ENCODE results near the gene CHST7.

CHST7 gene

DNA sequence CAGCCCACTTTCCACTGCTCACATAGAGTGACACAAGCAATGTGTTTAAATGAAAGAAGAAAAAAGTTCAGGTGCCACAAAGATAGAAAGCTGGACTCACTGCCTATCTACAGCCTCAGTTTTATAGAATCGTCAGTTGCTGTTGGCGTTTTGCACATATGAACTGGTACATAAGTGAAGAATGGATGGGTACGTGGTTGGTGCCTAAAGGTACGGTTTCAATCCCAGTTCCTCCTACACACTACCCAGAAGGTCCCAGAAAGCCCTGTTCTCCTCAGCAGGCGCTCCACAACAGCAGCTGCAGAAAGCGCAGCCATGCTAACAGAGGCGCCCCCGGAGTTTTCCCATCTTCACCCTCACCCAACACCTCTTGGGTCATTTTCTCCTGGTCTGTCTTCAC, 23.6 kb downstream of the CHST7 start:
- peaks cover 5% of the 10 kb centered on the region for H3K36me3 Mint-ChIP-seq (ENCODE audit: insufficient read depth)
- DNase-seq (ENCODE audit: low spot score in 2 of 2) (no peak), ATAC-seq (replicated peaks; ENCODE audit: extremely low read depth, poor library complexity, severe bottlenecking) (no peak)
- H3K9me3 Mint-ChIP-seq, result no peaks in the 10 kb centered on the region
- peaks cover 7% of the 10 kb centered on the region for H3K4me1 Mint-ChIP-seq
- no peaks in the 10 kb centered on the region for H3K27me3 Mint-ChIP-seq
- H3K27ac Mint-ChIP-seq (ENCODE audit: low read depth), result no peak overlapping the region
- H3K4me3 Mint-ChIP-seq, result no peak overlapping the region

DNA sequence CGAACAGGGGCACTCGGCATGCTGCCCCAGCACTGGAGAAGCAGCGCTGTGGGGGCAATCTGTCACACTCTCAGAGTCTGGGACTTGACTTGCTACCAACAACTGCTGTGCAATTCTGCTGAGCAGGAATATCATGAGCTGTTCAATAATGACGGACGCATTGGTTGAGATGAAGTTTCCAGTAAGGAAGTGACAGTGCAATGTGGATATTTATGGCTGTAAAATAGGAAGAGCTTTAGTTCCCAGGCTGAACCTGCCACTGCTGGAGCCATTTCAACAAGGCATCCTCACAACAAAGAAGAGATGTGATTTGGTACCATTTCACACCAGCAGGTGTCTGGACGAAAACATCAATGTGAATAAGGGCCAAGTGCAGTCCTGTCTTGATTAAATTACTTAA, 24.2 kb downstream of the CHST7 start:
- H3K27ac Mint-ChIP-seq (ENCODE audit: low read depth), result no peak overlapping the region
- ATAC-seq (replicated peaks; ENCODE audit: extremely low read depth, poor library complexity, severe bottlenecking) (no peak), DNase-seq (ENCODE audit: low spot score in 2 of 2) (no peak)
- peaks cover 7% of the 10 kb centered on the region for H3K4me1 Mint-ChIP-seq
- H3K9me3 Mint-ChIP-seq, result no peaks in the 10 kb centered on the region
- H3K36me3 Mint-ChIP-seq (ENCODE audit: insufficient read depth), result peaks cover 3% of the 10 kb centered on the region
- no peaks in the 10 kb centered on the region for H3K27me3 Mint-ChIP-seq
- H3K4me3 Mint-ChIP-seq, result no peak overlapping the region

DNA sequence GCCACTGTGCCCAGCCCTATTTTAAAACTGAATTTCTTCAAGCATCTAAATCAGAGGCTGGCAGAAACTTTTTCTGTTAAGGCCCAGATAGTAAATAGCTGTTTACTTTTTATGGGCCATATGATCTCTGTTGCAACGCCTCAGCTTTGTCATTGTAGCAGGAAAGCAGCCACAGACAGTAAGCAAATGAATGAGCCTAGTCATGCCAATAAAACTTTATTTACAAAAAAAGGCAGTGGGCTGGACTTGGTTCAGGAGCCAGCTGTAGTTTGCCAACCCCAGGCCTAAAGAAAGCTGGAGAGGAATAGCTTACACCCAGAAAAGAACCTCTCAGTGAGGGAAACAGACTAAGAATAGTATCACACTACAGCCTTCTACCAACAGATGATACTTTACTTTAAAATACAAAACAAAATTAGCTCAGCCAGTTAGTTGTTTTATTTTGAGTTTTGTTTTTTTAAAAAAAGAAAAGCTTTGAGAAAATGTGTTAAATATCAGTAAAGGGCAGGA, 25.5 kb downstream of the CHST7 start:
- Mint-ChIP-seq H3K9me3 (no peaks in the 10 kb centered on the region), H3K27ac (ENCODE audit: low read depth) (no peak overlapping the region), H3K36me3 (ENCODE audit: insufficient read depth) (peaks cover 2% of the 10 kb centered on the region), H3K27me3 (no peaks in the 10 kb centered on the region), H3K4me3 (no peak overlapping the region), H3K4me1 (no peaks in the 10 kb centered on the region)
- ATAC-seq (replicated peaks; ENCODE audit: extremely low read depth, poor library complexity, severe bottlenecking) (no peak), DNase-seq (ENCODE audit: low spot score in 2 of 2) (no peak)

DNA sequence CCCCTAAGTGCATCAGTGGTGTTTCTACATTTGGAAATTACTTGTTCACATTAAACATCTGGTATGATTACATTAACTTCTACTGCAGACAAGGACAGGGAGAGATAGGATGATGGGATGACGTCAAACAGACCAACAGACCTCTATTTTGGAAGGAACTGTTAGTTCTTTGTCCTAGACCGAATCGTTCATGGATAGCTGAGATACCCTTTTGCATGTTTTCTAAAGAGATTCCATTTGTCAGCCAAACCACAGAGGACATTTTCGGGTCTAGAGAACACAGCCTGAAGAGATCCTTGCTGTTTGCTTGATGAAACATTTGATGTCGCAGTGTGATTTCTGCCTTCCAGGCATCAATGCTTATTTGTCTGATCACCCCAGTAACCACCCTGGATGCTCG, 27.7 kb downstream of the CHST7 start:
- Mint-ChIP-seq H3K9me3 (no peaks in the 10 kb centered on the region), H3K36me3 (ENCODE audit: insufficient read depth) (peaks cover 3% of the 10 kb centered on the region), H3K4me1 (no peaks in the 10 kb centered on the region), H3K27me3 (no peaks in the 10 kb centered on the region), H3K4me3 (no peak overlapping the region), H3K27ac (ENCODE audit: low read depth) (no peak overlapping the region)
- DNase-seq (ENCODE audit: low spot score in 2 of 2), result no peak
- no peak for ATAC-seq (replicated peaks; ENCODE audit: extremely low read depth, poor library complexity, severe bottlenecking)

DNA sequence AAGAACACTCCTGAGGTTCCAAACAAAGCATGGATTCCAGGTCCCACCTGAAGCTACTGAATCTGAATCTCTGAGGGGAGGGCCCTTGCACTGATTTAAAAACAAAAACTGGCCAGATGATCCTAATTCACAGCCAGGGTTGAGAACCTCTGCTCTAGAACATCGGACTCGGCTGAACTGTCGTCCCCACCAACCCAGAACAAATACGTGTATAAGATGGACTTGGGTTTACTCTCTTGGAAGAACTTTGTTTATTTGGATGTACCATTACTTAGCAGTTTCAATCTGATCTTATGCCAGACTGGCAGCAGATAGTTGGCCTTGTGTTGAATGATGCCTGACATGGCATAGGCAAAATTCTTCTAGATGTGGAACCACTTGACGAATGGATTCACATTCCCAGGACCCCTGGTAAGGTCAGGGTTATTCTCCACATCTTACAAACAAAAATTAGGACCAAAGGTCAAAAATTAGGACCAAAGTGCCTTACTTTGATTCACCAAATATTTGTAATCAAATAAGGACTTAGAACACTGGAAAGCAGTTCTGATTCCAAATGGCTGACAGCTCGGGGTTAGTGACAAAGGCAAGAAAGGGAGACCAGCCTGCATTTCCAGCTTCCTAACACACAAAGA, 29.0 kb downstream of the CHST7 start:
- Mint-ChIP-seq H3K27me3 (no peaks in the 10 kb centered on the region), H3K9me3 (no peaks in the 10 kb centered on the region), H3K4me3 (no peak overlapping the region), H3K36me3 (ENCODE audit: insufficient read depth) (peaks cover 5% of the 10 kb centered on the region), H3K27ac (ENCODE audit: low read depth) (no peak overlapping the region), H3K4me1 (no peaks in the 10 kb centered on the region)
- DNase-seq (ENCODE audit: low spot score in 2 of 2), result no peak
- ATAC-seq (replicated peaks; ENCODE audit: extremely low read depth, poor library complexity, severe bottlenecking), result no peak

DNA sequence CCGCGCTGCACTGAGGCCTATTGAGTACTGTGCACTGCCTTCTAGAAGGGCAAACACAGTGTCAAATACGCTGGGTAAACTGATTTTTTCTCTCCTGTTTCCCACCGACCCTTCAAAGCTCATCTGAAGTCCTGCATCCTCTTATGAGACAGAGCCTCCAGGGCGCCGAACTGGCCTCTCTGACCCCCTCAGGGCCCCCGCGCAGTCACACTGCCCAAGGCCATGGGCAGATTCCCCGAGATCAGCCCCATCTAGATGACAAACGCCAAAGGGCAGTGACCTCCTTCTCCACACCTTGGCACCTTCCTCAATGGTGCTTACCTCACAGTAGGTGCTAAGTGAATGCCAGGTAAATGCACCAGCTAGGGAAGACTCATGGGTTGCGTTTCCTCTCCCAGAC, 34.4 kb downstream of the CHST7 start:
- ATAC-seq (replicated peaks; ENCODE audit: extremely low read depth, poor library complexity, severe bottlenecking) (no peak), DNase-seq (ENCODE audit: low spot score in 2 of 2) (no peak)
- H3K36me3 Mint-ChIP-seq (ENCODE audit: insufficient read depth), result peaks cover 6% of the 10 kb centered on the region
- H3K27ac Mint-ChIP-seq (ENCODE audit: low read depth), result no peak overlapping the region
- H3K27me3 Mint-ChIP-seq, result no peaks in the 10 kb centered on the region
- peaks cover 5% of the 10 kb centered on the region for H3K4me1 Mint-ChIP-seq
- H3K9me3 Mint-ChIP-seq, result no peaks in the 10 kb centered on the region
- H3K4me3 Mint-ChIP-seq, result no peak overlapping the region

DNA sequence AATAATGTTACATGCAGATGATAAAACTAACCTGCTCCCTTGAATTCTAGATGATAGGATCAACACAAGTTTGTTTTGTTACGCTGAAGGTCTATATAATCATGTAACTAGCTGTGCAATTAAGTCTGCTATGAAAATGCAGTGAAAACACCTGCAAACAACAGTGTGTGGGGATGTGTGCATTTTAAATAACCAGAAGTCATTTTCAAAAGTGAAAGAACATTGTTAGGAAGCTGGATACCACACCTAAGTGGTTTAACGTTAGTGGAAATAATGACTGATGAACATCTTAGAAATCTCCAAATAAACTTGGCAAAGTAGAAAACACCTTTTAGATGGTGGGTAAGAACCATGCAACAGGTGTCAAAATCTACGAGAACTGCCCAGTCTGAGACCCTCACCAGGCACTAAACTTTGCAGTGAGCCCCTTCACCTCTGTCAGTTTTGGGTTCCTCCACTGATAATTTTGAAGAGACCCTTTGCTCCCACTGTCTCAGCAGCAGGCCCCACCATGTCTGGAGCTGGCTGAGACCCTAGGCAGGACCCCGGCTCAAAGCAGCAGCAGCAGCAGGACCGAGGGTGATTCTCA, 36.6 kb downstream of the CHST7 start:
- Mint-ChIP-seq H3K4me1 (peaks cover 5% of the 10 kb centered on the region), H3K9me3 (no peaks in the 10 kb centered on the region), H3K4me3 (no peak overlapping the region), H3K36me3 (ENCODE audit: insufficient read depth) (peaks cover 4% of the 10 kb centered on the region), H3K27ac (ENCODE audit: low read depth) (no peak overlapping the region), H3K27me3 (no peaks in the 10 kb centered on the region)
- ATAC-seq (replicated peaks; ENCODE audit: extremely low read depth, poor library complexity, severe bottlenecking), result no peak
- DNase-seq (ENCODE audit: low spot score in 2 of 2), result no peak

DNA sequence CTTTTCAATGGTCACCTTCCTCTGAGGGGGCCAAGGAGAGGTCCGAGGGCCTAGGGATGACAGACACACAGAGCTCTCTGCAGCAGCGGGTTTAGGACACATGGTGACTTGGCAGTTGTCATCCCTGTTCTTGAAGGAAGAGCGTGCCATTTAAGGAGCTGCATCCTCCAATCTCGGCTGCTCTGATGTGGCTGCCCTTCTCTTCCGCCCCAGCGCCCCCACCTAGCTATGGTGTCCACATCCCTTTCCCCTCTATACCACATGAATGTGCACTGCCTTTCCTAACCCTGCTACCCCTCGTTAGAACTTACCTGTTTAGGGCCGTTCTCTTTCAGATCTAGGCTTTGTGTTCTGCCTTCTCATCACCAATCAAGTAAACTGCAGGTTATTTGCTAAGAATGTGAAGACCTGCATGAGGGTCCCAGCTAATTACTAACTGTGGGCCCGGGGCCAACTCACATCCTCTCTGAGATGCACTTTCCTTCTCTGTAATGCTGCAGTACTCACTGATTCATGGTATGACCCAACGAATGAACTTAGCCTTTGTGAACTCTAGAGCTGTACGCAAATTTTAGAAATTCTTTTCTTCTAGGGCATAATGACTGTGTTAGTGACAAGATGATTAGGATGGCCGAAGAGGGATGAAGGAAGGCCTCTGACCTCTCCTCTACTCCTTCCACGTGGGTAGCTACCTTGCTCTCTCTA, 38.2 kb downstream of the CHST7 start:
- H3K4me1 Mint-ChIP-seq, result peaks cover 5% of the 10 kb centered on the region
- ATAC-seq (replicated peaks; ENCODE audit: extremely low read depth, poor library complexity, severe bottlenecking) (peak; percentile 86), DNase-seq (ENCODE audit: low spot score in 2 of 2) (peak in 1 of 2 donors; percentile 10)
- H3K4me3 Mint-ChIP-seq, result peak overlapping the region; percentile 26
- no peak overlapping the region for H3K27ac Mint-ChIP-seq (ENCODE audit: low read depth)
- no peaks in the 10 kb centered on the region for H3K9me3 Mint-ChIP-seq
- H3K27me3 Mint-ChIP-seq, result no peaks in the 10 kb centered on the region
- peaks cover 4% of the 10 kb centered on the region for H3K36me3 Mint-ChIP-seq (ENCODE audit: insufficient read depth)

DNA sequence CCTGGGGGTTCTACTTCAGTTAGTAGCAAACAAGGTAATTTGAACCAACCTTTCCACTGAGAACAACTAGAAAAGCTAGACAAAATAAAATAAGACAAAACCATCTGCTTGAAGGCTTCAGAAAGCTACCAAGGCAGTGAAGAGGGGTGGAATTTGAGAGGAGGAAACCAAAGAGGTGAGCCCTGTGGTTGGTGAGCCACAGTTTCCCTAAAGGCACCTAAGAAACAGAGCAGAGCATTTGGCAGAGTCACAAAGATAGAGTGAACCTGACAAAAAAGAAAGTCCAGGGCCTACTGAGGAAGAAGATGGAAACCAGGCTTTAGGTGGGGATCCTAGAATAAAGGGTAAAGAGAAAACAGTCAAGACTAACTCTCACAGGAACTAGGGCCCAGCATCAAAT, 44.3 kb downstream of the CHST7 start:
- Mint-ChIP-seq H3K9me3 (no peaks in the 10 kb centered on the region), H3K4me3 (peak overlapping the region; percentile 13), H3K4me1 (peaks cover 8% of the 10 kb centered on the region), H3K27me3 (no peaks in the 10 kb centered on the region), H3K36me3 (ENCODE audit: insufficient read depth) (no peaks in the 10 kb centered on the region), H3K27ac (ENCODE audit: low read depth) (no peak overlapping the region)
- ATAC-seq (replicated peaks; ENCODE audit: extremely low read depth, poor library complexity, severe bottlenecking) (no peak), DNase-seq (ENCODE audit: low spot score in 2 of 2) (no peak)

DNA sequence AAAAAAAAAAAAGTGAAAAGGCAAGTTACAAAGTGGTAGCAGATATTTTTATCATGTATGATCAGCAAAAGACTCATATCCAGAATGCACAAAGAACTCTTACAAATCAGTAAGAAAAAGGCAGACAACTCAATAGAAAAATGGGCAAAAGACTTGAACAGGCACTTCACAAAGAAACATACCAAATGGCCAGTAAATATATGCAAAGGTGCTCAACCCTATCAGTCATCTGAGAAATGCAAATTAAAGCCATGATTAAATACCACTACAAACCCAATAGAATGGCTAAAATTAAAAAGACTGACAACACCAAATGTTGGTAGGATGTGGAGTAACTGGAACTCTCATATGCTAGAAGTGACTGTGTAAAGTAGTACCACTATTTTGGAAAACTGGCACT, 45.4 kb downstream of the CHST7 start:
- DNase-seq (ENCODE audit: low spot score in 2 of 2) (no peak), ATAC-seq (replicated peaks; ENCODE audit: extremely low read depth, poor library complexity, severe bottlenecking) (no peak)
- Mint-ChIP-seq H3K36me3 (ENCODE audit: insufficient read depth) (peaks cover 3% of the 10 kb centered on the region), H3K4me1 (peaks cover 8% of the 10 kb centered on the region), H3K27ac (ENCODE audit: low read depth) (no peak overlapping the region), H3K9me3 (no peaks in the 10 kb centered on the region), H3K27me3 (no peaks in the 10 kb centered on the region), H3K4me3 (no peak overlapping the region)

DNA sequence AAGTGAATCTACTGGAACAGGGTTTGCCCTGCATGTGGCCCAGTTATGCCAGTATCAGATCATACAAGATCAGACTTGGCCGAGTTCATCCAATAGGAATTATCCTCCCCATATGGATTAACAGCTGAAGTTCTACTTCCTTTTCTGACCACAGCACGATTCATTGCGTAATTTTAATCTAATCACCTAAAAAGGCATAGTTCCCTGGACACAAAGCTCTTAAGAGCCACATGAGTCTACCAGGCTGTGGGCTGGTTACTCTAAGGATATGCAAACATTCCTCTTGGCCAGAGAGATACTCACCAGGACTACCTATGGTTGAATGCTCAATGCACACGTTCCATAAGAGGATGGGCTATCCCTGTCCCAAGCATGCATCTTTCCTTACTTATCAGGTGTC, 46.9 kb downstream of the CHST7 start:
- peaks cover 8% of the 10 kb centered on the region for H3K4me1 Mint-ChIP-seq
- H3K36me3 Mint-ChIP-seq (ENCODE audit: insufficient read depth), result peaks cover 3% of the 10 kb centered on the region
- H3K27ac Mint-ChIP-seq (ENCODE audit: low read depth), result no peak overlapping the region
- H3K4me3 Mint-ChIP-seq, result no peak overlapping the region
- DNase-seq (ENCODE audit: low spot score in 2 of 2) (no peak), ATAC-seq (replicated peaks; ENCODE audit: extremely low read depth, poor library complexity, severe bottlenecking) (no peak)
- H3K9me3 Mint-ChIP-seq, result no peaks in the 10 kb centered on the region
- no peaks in the 10 kb centered on the region for H3K27me3 Mint-ChIP-seq

DNA sequence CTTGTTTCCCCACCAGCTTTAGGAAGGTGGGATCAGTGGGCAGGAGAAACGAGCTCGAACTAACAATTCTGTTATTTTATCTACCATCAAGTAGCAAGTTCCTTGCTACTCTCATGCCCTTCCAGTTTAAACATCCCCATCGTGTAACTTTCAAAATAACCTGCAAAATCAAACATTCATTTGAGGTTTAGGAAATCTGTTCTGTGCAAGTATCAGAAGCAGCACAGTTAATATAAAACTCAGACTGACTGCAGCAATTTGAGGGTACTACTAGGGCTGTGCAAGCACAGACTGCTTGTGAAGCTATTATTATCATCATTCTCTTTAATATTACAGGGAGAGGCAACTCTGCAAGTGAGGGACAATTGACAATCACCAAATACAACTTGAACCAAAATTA, 48.0 kb downstream of the CHST7 start:
- Mint-ChIP-seq H3K36me3 (ENCODE audit: insufficient read depth) (peaks cover 3% of the 10 kb centered on the region), H3K4me3 (no peak overlapping the region), H3K4me1 (peaks cover 10% of the 10 kb centered on the region), H3K27me3 (no peaks in the 10 kb centered on the region), H3K9me3 (no peaks in the 10 kb centered on the region), H3K27ac (ENCODE audit: low read depth) (no peak overlapping the region)
- ATAC-seq (replicated peaks; ENCODE audit: extremely low read depth, poor library complexity, severe bottlenecking), result no peak
- DNase-seq (ENCODE audit: low spot score in 2 of 2), result no peak
